Transverse colon (tissue), 4 donors: Measurements from ENCODE around the gene CPN1.

Source experiments
- POLR2A ChIP-seq: fragments of 450-650 bp; IDR thresholded peaks from one replicate; pipeline ENCODE4 v1.6.1; 2016; ENCODE audit warnings: antibody characterized with exemption, mild to moderate bottlenecking, moderate library complexity
- POLR2AphosphoS5 ChIP-seq, 3 donors: sonication (generic); formaldehyde crosslinking; IDR thresholded peaks; one replicate each; pipeline ENCODE4 v1.6.1; 2016; ENCODE audit warnings: antibody characterized with exemption in 3 of 3
- TF ChIP-seq, protein P1 (sequence below), 5 experiments: fragments of 200-600 bp in 3 of 5; fragments of 450-650 bp in 2 of 5; sonication (generic) in 3 of 5; IDR thresholded peaks; 1 replicate in 2 of 5; 2 replicates in 3 of 5; pipeline ENCODE4 v1.5.1; 2016 to 2017; ENCODE audit warnings: antibody characterized with exemption in 5 of 5, inconsistent platforms in 3 of 5, mild to moderate bottlenecking in 2 of 5, moderate library complexity in 1 of 5

DNA sequence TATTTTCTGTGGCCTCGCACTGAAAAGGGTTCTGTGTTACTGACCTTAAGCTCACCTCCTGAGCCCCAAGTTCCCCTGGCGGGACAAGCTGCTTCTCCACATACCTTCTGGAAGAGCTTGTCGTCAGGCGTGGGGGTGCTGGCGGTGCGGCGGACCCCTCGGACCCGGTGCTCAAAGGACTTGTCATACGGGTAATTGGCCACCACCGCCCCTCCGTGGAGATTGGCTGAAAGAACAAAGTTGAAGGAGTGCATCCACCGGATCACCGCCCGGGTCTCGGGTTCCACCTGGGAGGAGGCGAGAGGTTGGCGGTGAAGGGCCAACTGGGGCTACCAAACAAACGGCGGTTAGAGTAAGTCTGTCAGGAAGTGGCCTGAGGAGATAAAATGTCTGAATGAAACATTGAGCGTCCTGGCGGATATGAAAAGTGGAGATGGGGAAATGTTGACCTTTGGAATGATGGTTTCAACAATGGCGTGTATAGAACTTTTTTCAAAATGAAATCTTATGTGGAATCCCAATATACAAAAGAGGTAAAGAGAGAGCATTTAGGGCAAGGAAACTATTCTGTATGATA is 16.5 kb downstream of the CPN1 start:
- TF ChIP-seq POLR2AphosphoS5 (IDR thresholded peaks at IDR 0.05) (no peak), POLR2A (no peak)
- TF ChIP-seq, protein P1, sequence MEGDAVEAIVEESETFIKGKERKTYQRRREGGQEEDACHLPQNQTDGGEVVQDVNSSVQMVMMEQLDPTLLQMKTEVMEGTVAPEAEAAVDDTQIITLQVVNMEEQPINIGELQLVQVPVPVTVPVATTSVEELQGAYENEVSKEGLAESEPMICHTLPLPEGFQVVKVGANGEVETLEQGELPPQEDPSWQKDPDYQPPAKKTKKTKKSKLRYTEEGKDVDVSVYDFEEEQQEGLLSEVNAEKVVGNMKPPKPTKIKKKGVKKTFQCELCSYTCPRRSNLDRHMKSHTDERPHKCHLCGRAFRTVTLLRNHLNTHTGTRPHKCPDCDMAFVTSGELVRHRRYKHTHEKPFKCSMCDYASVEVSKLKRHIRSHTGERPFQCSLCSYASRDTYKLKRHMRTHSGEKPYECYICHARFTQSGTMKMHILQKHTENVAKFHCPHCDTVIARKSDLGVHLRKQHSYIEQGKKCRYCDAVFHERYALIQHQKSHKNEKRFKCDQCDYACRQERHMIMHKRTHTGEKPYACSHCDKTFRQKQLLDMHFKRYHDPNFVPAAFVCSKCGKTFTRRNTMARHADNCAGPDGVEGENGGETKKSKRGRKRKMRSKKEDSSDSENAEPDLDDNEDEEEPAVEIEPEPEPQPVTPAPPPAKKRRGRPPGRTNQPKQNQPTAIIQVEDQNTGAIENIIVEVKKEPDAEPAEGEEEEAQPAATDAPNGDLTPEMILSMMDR (IDR thresholded peaks at IDR 0.05): no peak
